ACHN (cell line): ENCODE results near the gene ADGRE3.
"Not testable (repeated sequence)": the region's sequence is repeated elsewhere in the genome, so short reads cannot be mapped to it uniquely, and the experiment has no call there.

ENCODE experiments used
- DNase-seq: peaks from one replicate; pipeline ENCODE4 v3.0.0-alpha.2; 2015
- in situ Hi-C: cut with HindIII; loops from 2 replicates; pipeline ENCODE4 v1.10.0; 2017; ENCODE audit warnings: low sequenced_read_pairs, low pct_ligation_motif_present, low pct_unique_long_range_greater_than_20kb

The ADGRE3 gene

GRCh38 chr19:14673088-14673487, 1.6 kb downstream of the ADGRE3 start:
- DNase-seq, result no peak
- in situ Hi-C loops, result no loop called here

DNA sequence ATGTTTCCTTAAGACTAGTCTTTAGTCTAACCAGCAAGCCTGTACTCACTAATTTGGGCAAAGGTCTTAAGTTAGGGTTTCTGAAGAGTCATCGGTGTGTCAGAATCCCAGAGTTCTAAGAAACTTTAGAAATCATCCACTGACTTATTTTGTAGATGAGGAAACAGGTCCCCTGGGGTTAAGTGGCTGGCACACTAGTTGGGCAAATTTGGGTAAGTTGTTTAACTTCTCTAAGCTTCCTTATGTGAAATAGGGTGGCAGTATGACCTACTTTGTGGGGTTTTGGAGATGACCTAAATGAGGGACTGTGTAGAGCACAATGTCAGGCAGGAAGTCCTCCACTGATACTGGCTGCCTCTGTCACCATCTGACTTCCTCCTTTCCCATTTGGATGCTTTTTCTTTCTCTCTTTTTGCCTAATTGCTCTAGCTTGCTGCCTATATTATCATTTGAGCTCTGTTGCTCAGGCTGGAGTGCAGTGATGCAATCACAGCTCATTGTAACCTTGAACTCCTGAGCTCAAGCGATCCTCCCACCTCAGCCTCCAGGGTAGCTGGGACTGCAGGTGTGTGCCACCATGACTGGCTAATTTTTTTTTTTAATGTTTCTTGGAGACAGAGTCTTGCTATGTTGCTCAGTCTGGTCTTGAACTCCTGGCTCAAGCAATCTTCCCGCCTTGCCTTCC, 2.3 kb downstream of the ADGRE3 start:
- no peak for DNase-seq
- in situ Hi-C loops, result no loop called here

DNA sequence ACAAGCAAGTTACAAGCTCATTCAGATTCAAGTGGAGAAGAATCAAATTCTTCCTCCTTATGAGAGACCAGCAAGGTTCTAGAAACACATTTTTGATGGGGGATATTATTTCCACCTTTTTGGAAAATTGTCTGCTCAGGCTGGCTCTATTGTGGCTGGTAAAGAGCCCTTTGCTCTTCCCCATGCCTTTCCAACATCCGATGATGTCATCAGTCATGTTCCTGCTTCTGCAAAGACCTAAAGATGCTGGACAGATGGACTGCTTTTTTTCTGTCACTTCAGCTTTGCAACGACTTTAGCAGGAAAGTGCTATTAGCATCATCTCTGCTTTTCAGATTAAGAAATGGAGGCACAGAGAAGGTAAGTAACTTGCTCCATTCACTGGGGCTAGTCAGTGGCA, 4.2 kb downstream of the ADGRE3 start:
- in situ Hi-C loops, result no loop called here
- no peak for DNase-seq

DNA sequence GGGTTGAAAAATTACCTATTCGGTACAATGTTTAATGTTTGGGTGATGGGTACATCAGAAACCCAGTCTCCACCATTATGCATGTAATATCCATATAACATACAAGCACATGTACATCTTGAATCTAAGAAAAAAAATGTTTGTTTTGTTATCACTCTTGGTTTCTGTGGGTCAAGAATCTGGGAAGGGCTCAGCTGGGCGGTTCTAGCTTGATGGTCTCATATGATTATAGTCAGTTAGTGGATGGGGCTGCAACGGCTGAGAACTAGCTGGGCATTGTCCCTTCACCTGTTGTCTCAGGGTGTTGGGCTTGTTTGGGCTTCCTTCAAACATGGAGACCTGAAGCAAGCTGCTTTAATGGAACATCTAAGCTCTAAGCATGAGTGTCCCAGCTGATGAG, 4.7 kb downstream of the ADGRE3 start:
- in situ Hi-C loops, result no loop called here
- no peak for DNase-seq

- DNase-seq, result no peak
- in situ Hi-C loops, result no loop called here
Observed at GRCh38 chr19:14661372-14661924, 13.2 kb downstream of the ADGRE3 start.

- DNase-seq, result no peak
- in situ Hi-C loops, result no loop called here
Observed at GRCh38 chr19:14659874-14660489, 14.7 kb downstream of the ADGRE3 start.

DNA sequence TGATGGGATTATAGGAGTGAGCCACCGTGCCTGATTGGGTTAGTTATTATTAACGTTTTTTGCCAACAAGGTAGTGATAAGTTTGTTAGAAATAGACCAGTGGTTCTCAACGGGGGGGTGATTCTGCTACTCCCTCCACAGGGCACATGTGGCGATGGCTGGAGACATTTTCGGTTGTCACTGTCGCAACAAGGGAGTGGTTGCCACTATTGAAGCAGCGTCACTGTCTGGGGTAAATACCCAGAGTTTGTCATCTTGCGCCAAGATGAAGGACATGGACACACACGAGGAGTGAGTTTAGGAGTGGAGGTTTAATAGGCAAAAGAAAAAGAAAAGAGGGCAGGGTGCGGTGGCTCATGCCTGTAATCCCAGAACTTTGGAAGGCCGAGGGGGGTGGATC, 18.9 kb downstream of the ADGRE3 start:
- in situ Hi-C loops, result no loop called here
- DNase-seq, result no peak

GRCh38 chr19:14654786-14655560, 19.7 kb downstream of the ADGRE3 start:
- no peak for DNase-seq
- in situ Hi-C loops, result no loop called here

- in situ Hi-C loops, result no loop called here
- DNase-seq, result no peak
Observed at GRCh38 chr19:14650161-14650560, 24.5 kb downstream of the ADGRE3 start.

DNA sequence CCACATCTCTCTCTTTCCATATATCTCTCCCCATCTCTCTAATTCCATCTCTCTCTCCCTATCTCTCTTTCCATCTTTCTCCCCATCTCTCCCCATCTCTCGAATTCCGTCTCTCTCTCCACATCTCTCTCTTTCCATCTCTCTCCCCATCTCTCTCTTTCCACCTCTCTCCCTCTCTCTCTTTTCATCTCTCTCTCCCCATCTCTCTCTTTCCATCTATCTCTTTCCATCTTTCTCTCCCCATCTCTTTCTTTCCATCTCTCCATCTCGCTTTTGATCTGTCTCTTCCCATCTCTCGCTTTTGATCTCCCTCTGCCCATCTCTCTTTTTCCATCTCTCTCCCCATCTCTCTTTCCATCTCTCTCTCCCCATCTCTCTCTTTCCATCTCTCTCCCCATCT, 25.6 kb downstream of the ADGRE3 start:
- no peak for DNase-seq
- in situ Hi-C loops, result no loop called here

DNA sequence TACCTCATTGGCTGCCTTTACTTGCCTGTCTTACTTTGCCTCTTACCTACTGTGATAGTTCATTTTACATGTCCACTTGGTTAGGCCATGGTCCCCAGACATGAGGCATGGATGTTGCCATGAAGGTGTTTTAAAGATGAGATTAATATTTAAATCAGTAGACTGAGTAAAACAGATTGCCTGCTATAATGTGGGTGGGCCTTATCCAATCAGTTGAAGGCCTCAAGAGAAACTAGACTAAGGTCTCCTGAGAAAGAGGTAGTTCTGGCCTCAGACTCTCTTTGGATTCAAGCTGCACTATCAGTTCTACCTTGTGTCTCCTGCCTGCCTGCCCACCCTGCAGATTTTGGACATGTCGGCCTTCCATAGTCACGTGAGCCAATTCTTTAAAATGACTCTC, 26.1 kb downstream of the ADGRE3 start:
- no peak for DNase-seq
- in situ Hi-C loops, result no loop called here

- in situ Hi-C loops, result no loop called here
- DNase-seq, result no peak
Observed at GRCh38 chr19:14639536-14640277, 34.9 kb downstream of the ADGRE3 start.

DNA sequence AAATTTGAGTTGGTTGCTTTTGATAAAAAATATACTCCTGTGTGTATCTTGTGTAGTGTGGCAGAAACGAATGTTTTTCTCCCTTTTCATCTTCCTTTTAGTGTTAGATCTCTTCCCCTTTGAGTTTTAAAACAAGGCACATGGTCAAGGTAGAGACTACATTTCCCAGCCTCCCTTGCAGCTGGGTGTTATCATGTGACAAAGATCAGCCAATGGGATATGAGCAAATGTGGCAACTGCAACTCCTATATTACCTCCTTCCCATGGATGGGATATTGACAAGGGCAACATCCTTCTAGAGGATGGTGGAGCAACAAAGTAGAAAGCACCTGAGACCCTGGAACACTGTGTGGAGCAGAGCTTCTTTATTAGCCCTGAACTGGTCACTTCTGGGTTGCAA, 42.4 kb downstream of the ADGRE3 start:
- DNase-seq, result peak; percentile 17
- in situ Hi-C loops, result no loop called here

DNA sequence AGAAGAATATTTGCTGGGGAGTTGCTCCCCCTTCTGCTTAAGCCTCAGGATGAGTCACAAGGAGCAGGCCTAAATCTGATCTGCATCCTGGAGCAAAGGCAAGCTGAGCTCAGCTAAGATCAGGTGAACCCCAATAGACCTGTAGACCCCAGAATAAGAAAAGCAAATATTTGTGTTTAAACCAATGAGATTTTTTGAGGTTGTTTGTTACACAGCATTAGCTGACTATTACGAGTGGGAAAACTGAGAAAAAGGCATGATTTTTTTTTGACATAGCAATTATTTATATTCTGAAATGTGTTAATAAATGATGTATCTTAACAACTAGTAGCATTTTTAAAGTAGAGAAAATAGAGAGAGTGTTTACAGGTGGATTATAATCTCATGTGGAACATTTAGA, 45.1 kb downstream of the ADGRE3 start:
- no peak for DNase-seq
- in situ Hi-C loops, result no loop called here

GRCh38 chr19:14624491-14624890, 50.2 kb downstream of the ADGRE3 start:
- in situ Hi-C loops, DNase-seq: not testable (repeated sequence)

DNA sequence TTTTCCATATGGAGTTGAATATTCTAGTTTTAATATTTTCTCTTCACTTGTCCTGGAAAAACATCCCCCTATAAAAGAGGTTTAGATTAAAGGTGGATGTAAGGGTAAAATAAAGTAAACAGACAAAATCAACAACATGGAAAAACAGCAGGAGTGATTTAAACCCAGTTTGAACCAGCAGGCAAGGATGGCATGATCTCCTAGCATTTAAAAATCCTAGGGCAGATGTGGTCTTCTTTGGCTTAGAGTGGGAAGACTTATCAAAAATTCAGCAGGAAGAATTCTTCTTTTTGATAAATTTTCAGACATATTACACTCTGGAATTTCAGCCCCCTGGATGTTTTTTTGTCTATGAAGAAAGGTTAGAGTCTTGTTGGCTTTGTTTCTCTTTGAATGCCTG, 55.2 kb downstream of the ADGRE3 start:
- DNase-seq, result no peak
- in situ Hi-C loops, result no loop called here

- no peak for DNase-seq
- in situ Hi-C loops, result no loop called here
Observed at GRCh38 chr19:14616407-14616806, 58.2 kb downstream of the ADGRE3 start.

- no peak for DNase-seq
- in situ Hi-C loops, result no loop called here
Observed at GRCh38 chr19:14615623-14616022, 59.0 kb downstream of the ADGRE3 start.

DNA sequence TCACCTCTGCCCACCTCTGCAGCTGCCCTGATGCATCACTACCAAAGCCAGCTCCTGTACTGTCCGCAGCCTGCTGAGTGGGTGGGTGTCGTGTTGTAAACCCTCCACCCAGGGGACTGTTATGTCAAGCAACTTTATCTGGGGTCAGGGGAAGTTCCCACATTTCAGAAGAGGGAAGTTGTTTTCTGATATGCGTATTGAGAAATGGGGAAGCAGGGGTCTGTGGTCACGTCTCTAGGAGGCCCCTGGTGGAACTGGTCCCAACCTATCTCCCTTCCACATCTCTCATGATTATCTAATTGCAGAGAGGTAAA, 60.6 kb downstream of the ADGRE3 start:
- DNase-seq, result no peak
- in situ Hi-C loops, result no loop called here
